GM12865 (cell line): ENCODE data around the gene ABR.
A peak's percentile ranks its signal among the peaks of the same experiment; 100 is the strongest.
"Not testable (repeated sequence)": the region's sequence is repeated elsewhere in the genome, so short reads cannot be mapped to it uniquely, and the experiment has no call there.

ENCODE experiments used
- DNase-seq: peaks from one replicate; pipeline ENCODE4 v3.0.0; 2010; ENCODE audit warnings: low read depth
- H3K4me3 ChIP-seq: 2 replicates; pipeline ENCODE4 v1.5.1; 2011; ENCODE audit warnings: mild to moderate bottlenecking, low read depth, low read length, control low read depth
- TF ChIP-seq, protein P1 (sequence below): IDR thresholded peaks from 2 replicates; pipeline ENCODE4 v1.5.1; 2011; ENCODE audit warnings: low read length, control low read depth, low read depth, inconsistent platforms; ENCODE audit not compliant: insufficient read depth; ENCODE audit errors: missing control alignments

Gene ABR

DNA sequence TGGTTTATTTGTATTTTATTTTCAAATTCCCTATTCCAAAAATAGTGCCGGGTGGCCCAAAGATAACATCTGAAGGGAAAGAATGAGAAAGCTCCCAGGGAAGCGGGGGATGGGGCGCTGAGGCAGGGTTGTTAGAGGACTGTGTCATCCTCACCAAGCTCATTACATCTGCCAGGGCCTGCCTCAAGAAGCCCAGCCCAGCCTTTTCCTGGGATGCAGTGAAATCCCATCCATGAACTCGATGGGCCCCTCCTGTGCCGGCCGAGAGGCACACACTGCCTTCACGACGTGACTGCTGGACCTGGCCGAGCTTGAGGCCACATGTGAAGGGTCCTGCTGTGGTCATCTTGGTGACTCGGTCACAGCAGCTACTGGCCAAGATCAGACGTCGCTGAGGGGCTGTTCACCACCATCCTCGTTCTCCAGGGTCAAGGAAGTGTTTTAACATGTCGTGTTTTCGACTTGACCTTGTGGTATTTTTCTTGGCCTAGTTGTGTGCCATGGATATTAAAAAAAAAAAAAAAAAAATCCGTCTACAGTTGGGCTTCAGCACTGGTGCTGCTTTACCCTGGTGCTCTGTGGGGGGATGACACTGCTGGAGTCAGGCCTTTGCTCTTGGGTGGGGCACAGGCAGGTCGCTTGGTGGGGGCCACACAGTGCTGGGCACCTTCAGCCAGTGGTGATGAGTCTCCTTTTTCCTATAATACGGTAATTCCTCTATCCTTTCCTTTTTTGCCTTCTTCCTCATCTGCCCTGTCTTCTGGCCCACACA lies 178.0 kb downstream of the ABR start:
- no peak for DNase-seq
- TF ChIP-seq, protein P1, sequence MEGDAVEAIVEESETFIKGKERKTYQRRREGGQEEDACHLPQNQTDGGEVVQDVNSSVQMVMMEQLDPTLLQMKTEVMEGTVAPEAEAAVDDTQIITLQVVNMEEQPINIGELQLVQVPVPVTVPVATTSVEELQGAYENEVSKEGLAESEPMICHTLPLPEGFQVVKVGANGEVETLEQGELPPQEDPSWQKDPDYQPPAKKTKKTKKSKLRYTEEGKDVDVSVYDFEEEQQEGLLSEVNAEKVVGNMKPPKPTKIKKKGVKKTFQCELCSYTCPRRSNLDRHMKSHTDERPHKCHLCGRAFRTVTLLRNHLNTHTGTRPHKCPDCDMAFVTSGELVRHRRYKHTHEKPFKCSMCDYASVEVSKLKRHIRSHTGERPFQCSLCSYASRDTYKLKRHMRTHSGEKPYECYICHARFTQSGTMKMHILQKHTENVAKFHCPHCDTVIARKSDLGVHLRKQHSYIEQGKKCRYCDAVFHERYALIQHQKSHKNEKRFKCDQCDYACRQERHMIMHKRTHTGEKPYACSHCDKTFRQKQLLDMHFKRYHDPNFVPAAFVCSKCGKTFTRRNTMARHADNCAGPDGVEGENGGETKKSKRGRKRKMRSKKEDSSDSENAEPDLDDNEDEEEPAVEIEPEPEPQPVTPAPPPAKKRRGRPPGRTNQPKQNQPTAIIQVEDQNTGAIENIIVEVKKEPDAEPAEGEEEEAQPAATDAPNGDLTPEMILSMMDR: no peak
- no peak overlapping the region for H3K4me3 ChIP-seq

DNA sequence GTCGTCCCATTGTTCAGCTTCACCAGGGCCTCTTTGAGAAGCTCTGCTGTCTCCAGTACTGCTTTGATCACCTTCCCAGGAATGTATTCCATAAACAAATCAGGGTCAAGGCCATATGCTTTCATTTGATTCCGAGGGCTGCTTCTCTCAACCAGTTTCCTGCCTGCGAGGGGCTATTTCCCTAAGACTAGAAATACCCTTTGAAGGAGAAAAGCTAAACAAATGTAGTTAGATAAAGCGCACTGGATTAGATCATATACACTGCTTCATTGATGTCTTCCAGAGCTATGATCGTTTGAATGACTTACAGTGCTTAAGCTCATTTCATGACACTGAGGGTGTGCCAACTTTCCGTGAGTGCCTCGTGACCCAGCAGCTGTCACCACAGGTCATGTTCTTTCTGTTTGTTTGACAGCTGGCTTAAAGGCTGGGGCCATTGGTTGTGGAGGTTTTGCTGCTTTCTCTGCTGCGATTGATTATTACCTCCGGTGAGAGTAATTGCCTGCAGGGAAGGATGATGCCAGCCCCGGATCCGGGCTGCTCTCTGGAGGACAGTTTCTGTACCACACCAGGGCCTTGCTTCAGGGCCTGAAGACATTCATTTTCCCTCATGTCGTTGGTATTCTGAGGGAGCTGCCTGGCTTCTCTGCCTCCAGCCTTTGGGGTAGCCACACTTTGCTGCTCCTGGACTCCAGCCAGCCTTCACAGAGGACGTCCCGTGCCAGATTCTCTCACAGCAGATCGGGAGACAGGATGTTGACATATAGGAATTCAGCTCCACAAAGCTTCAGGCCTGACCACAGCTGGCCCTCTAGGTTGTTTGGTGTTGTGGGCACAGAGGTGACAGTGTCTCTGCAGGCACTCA lies 179.0 kb downstream of the ABR start:
- TF ChIP-seq, protein P1: no peak
- H3K4me3 ChIP-seq: no peak overlapping the region
- no peak for DNase-seq

DNA sequence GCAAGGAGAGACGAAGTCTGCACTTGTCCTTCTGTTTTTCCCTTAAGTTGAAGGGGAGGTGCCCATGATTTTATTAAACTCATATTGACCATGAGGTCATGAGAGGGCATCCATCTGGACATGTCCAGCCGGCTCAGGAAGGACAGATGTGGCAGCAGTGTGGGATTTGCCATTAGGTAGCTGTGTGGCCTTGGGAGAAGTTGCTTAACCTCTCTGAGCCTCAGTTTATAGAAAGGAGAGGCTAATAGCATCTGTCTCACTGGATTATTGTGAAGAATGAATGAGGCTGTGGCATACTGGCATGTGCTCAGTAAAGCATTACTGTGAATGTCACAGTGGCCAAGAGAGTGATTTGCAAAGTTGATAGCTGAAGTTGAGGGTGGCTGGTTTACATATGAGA lies 181.7 kb downstream of the ABR start:
- peak overlapping the region; percentile 77 for H3K4me3 ChIP-seq
- DNase-seq: no peak

DNA sequence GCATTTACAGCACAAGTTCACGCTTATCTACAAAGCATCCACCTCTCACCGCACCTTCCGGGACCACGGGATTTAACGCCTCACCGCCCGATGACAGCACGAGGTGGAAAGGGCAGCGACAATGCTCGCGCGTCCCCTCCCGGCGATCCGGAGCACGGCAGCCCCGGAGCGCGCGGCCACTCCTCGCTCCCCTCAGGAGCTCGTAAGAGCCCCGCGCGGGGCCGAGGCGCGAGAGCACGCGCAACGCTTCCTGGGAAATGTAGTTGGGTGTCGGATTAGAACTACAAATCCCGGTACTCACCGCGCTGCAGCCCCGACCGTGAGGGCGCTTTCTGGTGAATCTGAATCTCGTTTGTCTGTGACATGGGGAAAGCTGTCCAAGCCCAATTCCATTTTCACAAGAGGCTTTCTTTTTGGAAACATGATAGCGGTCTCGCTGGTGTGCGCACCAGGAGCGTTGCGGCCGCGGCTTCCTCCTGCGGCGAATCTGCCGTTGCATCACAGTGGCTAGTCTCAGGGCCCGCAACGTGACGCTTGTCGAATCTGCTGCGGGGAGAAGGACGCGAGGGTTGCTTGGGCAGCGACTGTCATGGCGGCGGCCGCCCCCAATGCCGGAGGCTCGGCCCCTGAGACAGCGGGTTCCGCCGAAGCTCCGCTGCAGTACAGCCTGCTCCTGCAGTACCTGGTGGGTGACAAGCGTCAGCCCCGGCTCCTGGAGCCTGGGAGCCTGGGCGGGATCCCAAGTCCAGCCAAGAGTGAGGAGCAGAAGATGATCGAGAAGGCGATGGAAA lies 183.0 kb downstream of the ABR start, which contains the start of gene TIMM22:
Gene TIMM22, plus strand, starts transcription at position 576 of the 791 bp plus-strand sequence. Its CDS starts 14 bp downstream, at position 590.
- TF ChIP-seq, protein P1: peak; percentile 92
- H3K4me3 ChIP-seq: peak within 1 kb of the TSS; percentile 77
- peak; percentile 99 for DNase-seq

More for the DNA sequence above, 181.7 kb downstream of the ABR start:
- TF ChIP-seq, protein P1: no peak

DNA sequence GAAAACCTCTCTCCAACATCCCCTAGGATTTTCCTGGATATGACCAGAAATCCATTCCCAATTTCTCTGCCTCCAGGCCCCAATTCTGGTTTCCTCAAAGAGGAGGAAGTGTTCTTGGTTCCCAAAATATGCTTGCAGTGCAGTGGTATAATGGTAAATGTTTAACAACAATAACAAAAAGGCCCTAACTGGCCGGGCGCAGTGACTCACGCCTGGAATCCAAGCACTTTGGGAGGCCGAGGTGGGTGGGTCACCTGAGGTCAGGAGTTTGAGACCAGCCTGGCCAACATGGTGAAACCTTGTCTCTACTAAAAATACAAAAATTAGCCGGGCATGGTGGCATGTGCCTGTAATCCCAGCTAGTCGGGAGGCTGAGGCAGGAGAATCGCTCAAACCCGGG lies 184.5 kb downstream of the ABR start:
- not testable (repeated sequence) for H3K4me3 ChIP-seq, DNase-seq

DNA sequence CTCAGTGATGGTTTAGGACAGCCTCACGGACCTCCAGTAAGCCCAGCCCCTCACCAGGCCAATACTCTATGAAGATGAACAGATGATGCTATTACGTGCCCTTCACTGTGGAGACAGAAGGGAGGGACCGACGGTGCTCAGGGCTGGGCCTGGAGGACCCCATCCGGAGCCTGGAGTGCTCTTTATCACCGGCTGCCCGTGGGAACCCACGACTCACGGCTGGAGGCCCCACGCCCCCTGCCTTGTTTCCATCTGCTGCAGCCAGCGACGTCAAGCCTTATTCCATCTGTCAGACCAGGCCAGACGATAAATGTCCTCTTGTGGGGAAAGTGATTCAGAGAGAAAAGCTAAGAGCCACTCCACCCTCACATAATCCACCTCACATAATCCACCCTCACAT lies 186.8 kb downstream of the ABR start:
- TF ChIP-seq, protein P1: no peak
- no peak overlapping the region for H3K4me3 ChIP-seq
- DNase-seq: no peak
